Measurements from ENCODE around the gene UNK. TPM values are rescaled to one million over a fixed set of nuclear protein-coding genes. Genes with fewer than 3 reads are reported as not detected.

The UNK gene
- total and polyA plus RNA-seq, 8 donors: 19.8 to 54.6 (median 49.0) TPM

DNA sequence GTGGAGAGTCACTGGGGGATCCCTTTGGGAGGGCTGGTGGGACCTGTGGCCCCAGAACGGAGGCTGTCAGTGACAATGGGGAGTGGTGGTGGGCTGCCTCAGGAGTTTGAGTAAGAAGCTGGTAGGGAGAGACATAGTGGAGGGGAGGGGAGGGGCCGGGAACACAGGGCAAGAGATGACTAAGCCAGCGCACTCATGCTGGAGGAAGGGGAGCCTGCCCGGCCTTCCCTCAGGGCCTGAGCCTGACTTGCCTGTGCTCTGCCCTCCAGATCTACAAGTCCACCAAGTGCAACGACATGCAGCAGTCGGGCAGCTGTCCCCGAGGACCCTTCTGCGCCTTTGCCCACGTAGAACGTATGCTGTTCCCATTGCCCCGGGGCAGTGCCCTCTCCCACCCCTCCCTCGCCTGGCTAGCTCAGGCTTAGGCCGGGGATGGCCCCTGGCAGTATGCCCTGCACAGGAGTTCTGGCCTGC lies 30.3 kb downstream of the UNK start:
- DNase-seq (peak in 1 of 4 donors; percentile 70), ATAC-seq (no peak)
- Histone ChIP-seq H3K27me3 (no peaks in the 10 kb centered on the region), H3K4me1 (no peaks in the 10 kb centered on the region), H3K36me3 (peaks cover 0 to 97% of the 10 kb centered on the region in 2 donors), H3K4me3 (no peak overlapping the region), H3K27ac (no peak overlapping the region), H3K9me3 (no peaks in the 10 kb centered on the region)
- TF ChIP-seq, protein P1, sequence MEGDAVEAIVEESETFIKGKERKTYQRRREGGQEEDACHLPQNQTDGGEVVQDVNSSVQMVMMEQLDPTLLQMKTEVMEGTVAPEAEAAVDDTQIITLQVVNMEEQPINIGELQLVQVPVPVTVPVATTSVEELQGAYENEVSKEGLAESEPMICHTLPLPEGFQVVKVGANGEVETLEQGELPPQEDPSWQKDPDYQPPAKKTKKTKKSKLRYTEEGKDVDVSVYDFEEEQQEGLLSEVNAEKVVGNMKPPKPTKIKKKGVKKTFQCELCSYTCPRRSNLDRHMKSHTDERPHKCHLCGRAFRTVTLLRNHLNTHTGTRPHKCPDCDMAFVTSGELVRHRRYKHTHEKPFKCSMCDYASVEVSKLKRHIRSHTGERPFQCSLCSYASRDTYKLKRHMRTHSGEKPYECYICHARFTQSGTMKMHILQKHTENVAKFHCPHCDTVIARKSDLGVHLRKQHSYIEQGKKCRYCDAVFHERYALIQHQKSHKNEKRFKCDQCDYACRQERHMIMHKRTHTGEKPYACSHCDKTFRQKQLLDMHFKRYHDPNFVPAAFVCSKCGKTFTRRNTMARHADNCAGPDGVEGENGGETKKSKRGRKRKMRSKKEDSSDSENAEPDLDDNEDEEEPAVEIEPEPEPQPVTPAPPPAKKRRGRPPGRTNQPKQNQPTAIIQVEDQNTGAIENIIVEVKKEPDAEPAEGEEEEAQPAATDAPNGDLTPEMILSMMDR (IDR thresholded peaks at IDR 0.05): no peak
- intact Hi-C loops (cut with DNase I): no loop called here

GRCh38 chr17:75815399-75815798 lies 30.8 kb downstream of the UNK start:
- Histone ChIP-seq H3K4me1 (no peaks in the 10 kb centered on the region), H3K27me3 (no peaks in the 10 kb centered on the region), H3K27ac (no peak overlapping the region), H3K9me3 (no peaks in the 10 kb centered on the region), H3K36me3 (peaks cover 0 to 97% of the 10 kb centered on the region in 2 donors), H3K4me3 (no peak overlapping the region)
- TF ChIP-seq, protein P1 (IDR thresholded peaks at IDR 0.05): no peak
- DNase-seq (no peak), ATAC-seq (no peak)
- intact Hi-C loops (cut with DNase I): no loop called here

DNA sequence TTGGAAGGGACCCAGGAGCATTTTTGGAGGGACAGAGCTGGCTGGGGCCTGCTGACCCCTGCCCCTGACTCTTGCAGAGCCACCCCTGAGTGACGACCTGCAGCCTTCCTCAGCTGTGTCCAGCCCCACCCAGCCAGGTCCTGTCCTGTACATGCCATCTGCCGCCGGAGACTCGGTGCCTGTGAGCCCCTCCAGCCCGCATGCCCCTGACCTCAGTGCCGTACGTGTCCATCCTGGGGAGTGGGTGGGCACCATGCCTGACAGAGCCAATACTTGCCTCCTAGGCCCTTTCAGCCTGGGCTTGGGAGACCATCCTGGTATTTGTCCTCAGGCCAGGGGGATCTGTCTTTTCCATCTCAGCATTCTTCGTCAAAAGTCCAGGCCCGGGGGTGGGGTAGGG lies 32.1 kb downstream of the UNK start:
- Histone ChIP-seq H3K4me1 (no peaks in the 10 kb centered on the region), H3K27ac (no peak overlapping the region), H3K36me3 (peaks cover 0 to 98% of the 10 kb centered on the region in 2 donors), H3K27me3 (no peaks in the 10 kb centered on the region), H3K9me3 (no peaks in the 10 kb centered on the region), H3K4me3 (no peak overlapping the region)
- intact Hi-C loops (cut with DNase I): no loop called here
- TF ChIP-seq, protein P1 (IDR thresholded peaks at IDR 0.05): no peak
- peak in 1 of 4 donors; percentile 60 for DNase-seq
- ATAC-seq: no peak

DNA sequence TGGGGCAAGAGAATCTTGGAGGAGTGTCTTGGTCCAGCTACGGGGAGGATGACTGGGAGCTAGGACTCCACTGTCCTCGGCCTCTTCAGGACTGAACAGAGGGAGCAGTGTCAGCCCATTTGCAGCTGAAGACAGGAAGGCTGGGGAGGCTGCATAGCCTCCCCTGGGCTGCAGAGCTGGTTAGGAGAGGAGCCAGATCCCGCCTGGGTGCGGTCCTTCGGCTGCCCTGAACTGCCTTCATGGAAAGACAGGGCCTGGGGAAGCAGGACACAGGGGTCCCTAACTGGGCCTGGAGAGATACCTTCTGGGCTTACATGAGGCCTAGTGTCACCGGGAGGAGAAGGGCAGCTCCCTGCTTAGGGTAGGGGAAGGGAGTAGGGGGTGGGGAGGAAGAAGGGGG lies 33.0 kb downstream of the UNK start:
- Histone ChIP-seq H3K4me3 (no peak overlapping the region), H3K27ac (no peak overlapping the region), H3K4me1 (no peaks in the 10 kb centered on the region), H3K9me3 (no peaks in the 10 kb centered on the region), H3K27me3 (no peaks in the 10 kb centered on the region), H3K36me3 (peaks cover 0 to 98% of the 10 kb centered on the region in 2 donors)
- DNase-seq: peak in 1 of 4 donors; percentile 31
- TF ChIP-seq, protein P1 (IDR thresholded peaks at IDR 0.05): no peak
- no peak for ATAC-seq
- intact Hi-C loops (cut with DNase I): no loop called here

DNA sequence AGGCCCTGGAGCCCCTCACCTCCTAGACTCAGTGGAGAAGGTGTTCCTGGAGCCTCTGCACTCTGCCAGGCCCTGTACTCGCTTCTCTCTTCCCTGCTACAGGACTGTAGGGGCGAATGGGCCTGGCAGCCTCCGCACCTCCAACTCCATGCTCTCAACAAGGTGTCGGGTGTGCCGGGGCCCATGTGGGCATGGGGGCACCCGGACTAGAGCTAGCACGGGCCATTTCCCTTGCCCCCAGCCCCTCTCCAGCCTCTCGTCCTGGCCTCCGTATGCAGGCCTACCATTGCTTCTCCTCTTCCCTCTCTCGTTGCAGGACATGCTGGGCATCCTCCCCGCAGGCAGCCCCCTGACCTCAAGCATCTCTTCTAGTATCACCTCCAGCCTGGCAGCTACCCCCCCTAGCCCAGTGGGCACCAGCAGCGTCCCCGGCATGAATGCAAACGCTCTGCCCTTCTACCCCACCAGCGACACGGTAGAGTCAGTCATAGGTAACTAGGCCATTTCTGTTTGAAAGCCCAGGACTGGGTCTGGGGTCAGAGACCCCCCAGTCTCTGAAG lies 33.8 kb downstream of the UNK start:
- Histone ChIP-seq H3K9me3 (no peaks in the 10 kb centered on the region), H3K36me3 (peaks cover 0 to 98% of the 10 kb centered on the region in 2 donors), H3K4me3 (no peak overlapping the region), H3K27ac (no peak overlapping the region), H3K27me3 (no peaks in the 10 kb centered on the region), H3K4me1 (no peaks in the 10 kb centered on the region)
- peak in 1 of 4 donors; percentile 66 for DNase-seq
- TF ChIP-seq, protein P1 (IDR thresholded peaks at IDR 0.05): no peak
- ATAC-seq: no peak
- intact Hi-C loops (cut with DNase I): no loop called here

All from left lung (tissue), 10 donors.